IPS-20b (cell line): ENCODE measurements around the gene PRR19.
A peak's percentile ranks its signal among the peaks of the same experiment; 100 is the strongest.

Source experiments
- H3K27ac ChIP-seq: one replicate; pipeline ENCODE4 v1.5.1; 2013; ENCODE audit warnings: low read length
- H3K27me3 ChIP-seq: 2 replicates; pipeline ENCODE4 v1.6.1; 2013; ENCODE audit warnings: mild to moderate bottlenecking, low read length, inconsistent platforms; ENCODE audit not compliant: insufficient read depth
- H3K36me3 ChIP-seq: 2 replicates; pipeline ENCODE4 v1.6.1; 2013; ENCODE audit warnings: low read depth, mild to moderate bottlenecking, inconsistent platforms, low read length, moderate library complexity; ENCODE audit not compliant: insufficient read depth
- H3K4me1 ChIP-seq: 2 replicates; pipeline ENCODE4 v1.6.1; 2013; ENCODE audit warnings: mild to moderate bottlenecking, control low read depth, inconsistent platforms, low read length, moderate library complexity; ENCODE audit not compliant: insufficient read depth
- H3K4me3 ChIP-seq: 2 replicates; pipeline ENCODE4 v1.5.1; 2013; ENCODE audit warnings: mild to moderate bottlenecking, low read length, inconsistent platforms
- H3K9ac ChIP-seq: 2 replicates; pipeline ENCODE4 v1.6.1; 2013; ENCODE audit warnings: low read depth, mild to moderate bottlenecking, inconsistent platforms, low read length, moderate library complexity
- H3K9me3 ChIP-seq: 2 replicates; pipeline ENCODE4 v1.6.1; 2013; ENCODE audit warnings: mild to moderate bottlenecking, low read depth, low read length, inconsistent platforms; ENCODE audit not compliant: insufficient read depth

PRR19 gene

GRCh38 chr19:42273407-42274064 lies 28.4 kb upstream of the PRR19 start:
- H3K9me3 ChIP-seq: no peaks in the 10 kb centered on the region
- no peak overlapping the region for H3K4me3 ChIP-seq
- H3K27me3 ChIP-seq: no peaks in the 10 kb centered on the region
- H3K36me3 ChIP-seq: peaks cover 8% of the 10 kb centered on the region; the same call in 1 of the 2 replicates
- H3K4me1 ChIP-seq: peaks cover 7% of the 10 kb centered on the region
- H3K9ac ChIP-seq: no peak overlapping the region
- no peak overlapping the region for H3K27ac ChIP-seq

DNA sequence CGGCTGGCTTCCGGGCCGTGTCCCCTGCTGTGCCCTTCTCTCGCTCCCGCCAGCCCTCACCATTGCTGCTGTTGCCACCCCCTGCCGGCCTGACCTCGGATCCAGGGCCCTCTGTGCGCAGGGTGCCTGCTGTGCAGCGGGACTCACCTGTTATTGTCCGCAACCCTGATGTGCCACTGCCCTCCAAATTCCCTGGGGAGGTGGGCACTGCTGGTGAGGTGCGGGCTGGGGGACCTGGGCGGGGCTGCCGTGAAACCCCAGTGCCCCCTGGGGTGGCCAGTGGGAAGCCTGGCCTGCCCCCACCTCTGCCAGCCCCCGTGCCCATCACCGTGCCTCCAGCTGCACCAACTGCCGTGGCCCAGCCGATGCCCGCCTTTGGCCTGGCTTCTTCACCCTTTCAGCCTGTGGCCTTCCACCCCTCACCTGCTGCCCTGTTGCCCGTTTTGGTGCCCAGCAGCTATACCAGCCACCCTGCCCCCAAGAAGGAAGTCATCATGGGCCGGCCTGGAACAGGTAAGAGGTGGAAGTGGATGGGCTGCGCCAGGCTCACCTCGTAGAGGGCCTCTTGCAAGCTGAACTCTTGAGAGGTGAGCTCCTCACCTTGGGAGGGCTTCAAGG lies 27.8 kb upstream of the PRR19 start:
- peaks cover 8% of the 10 kb centered on the region; the same call in 1 of the 2 replicates for H3K36me3 ChIP-seq
- no peaks in the 10 kb centered on the region for H3K9me3 ChIP-seq
- H3K27ac ChIP-seq: no peak overlapping the region
- no peaks in the 10 kb centered on the region for H3K27me3 ChIP-seq
- peaks cover 7% of the 10 kb centered on the region for H3K4me1 ChIP-seq
- no peak overlapping the region for H3K4me3 ChIP-seq
- no peak overlapping the region for H3K9ac ChIP-seq

DNA sequence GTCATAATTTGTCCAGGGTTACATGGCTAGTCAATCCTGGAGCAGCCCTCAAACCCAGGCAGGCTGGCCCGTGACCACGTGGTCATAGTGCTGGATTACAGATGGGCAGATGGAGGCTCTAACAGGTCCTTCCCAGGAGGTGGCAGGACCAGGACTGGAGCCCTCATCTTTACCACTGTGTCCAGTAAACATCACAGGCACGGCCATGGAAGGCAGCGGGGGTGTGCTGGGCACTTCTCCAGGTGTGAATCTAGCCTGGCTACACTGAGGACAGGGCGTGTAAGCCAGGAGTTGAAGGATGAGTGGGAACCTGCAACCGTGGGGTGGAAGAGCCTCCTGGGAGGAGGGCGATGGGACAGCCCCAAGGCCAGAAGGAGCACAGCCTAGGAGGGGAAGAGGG lies 26.8 kb upstream of the PRR19 start:
- Histone ChIP-seq H3K4me1 (peaks cover 3% of the 10 kb centered on the region), H3K27me3 (no peaks in the 10 kb centered on the region), H3K9ac (no peak overlapping the region), H3K27ac (no peak overlapping the region), H3K36me3 (peaks cover 8% of the 10 kb centered on the region; the same call in 1 of the 2 replicates), H3K9me3 (no peaks in the 10 kb centered on the region), H3K4me3 (no peak overlapping the region)

DNA sequence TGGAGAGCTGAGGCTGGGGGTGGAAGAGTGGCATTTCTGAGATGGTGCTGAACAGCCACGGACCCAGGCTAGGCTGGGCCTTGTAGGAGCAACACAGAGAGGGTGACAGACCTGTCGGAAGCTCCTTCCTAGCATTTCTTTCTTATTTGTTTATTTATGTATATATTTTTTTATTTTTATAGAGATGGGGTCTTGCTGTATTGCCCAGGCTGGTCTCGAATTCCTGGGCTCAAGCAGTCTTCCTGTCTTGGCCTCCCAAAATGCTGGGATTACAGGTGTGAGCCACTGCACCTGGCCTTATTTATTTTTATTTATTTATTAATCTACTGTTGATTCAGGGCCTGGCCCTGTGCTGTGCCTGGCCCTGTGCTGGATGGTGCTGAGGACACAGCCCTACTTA lies 26.4 kb upstream of the PRR19 start:
- H3K27ac ChIP-seq: no peak overlapping the region
- H3K27me3 ChIP-seq: no peaks in the 10 kb centered on the region
- H3K4me1 ChIP-seq: no peaks in the 10 kb centered on the region; the same call in none of the 2 replicates
- H3K36me3 ChIP-seq: peaks cover 8% of the 10 kb centered on the region; the same call in 1 of the 2 replicates
- H3K9ac ChIP-seq: no peak overlapping the region
- no peak overlapping the region for H3K4me3 ChIP-seq
- H3K9me3 ChIP-seq: no peaks in the 10 kb centered on the region

- Histone ChIP-seq H3K9ac (no peak overlapping the region), H3K27ac (no peak overlapping the region), H3K36me3 (peaks cover 8% of the 10 kb centered on the region; the same call in 1 of the 2 replicates), H3K9me3 (no peaks in the 10 kb centered on the region), H3K4me1 (no peaks in the 10 kb centered on the region; the same call in none of the 2 replicates), H3K4me3 (no peak overlapping the region), H3K27me3 (no peaks in the 10 kb centered on the region)
These were observed 25.6 kb upstream of the PRR19 start for GRCh38 chr19:42276284-42276683.

GRCh38 chr19:42276821-42277220 lies 25.1 kb upstream of the PRR19 start:
- Histone ChIP-seq H3K27ac (no peak overlapping the region), H3K4me3 (no peak overlapping the region), H3K9ac (no peak overlapping the region), H3K36me3 (peaks cover 8% of the 10 kb centered on the region; the same call in 1 of the 2 replicates), H3K4me1 (peaks cover 2% of the 10 kb centered on the region), H3K27me3 (no peaks in the 10 kb centered on the region), H3K9me3 (no peaks in the 10 kb centered on the region)

- no peaks in the 10 kb centered on the region for H3K27me3 ChIP-seq
- H3K27ac ChIP-seq: no peak overlapping the region
- H3K4me1 ChIP-seq: peaks cover 11% of the 10 kb centered on the region
- H3K36me3 ChIP-seq: peaks cover 8% of the 10 kb centered on the region; the same call in 1 of the 2 replicates
- H3K9me3 ChIP-seq: no peaks in the 10 kb centered on the region
- H3K9ac ChIP-seq: no peak overlapping the region
- H3K4me3 ChIP-seq: no peak overlapping the region
These were observed 24.0 kb upstream of the PRR19 start for GRCh38 chr19:42277821-42278451.

DNA sequence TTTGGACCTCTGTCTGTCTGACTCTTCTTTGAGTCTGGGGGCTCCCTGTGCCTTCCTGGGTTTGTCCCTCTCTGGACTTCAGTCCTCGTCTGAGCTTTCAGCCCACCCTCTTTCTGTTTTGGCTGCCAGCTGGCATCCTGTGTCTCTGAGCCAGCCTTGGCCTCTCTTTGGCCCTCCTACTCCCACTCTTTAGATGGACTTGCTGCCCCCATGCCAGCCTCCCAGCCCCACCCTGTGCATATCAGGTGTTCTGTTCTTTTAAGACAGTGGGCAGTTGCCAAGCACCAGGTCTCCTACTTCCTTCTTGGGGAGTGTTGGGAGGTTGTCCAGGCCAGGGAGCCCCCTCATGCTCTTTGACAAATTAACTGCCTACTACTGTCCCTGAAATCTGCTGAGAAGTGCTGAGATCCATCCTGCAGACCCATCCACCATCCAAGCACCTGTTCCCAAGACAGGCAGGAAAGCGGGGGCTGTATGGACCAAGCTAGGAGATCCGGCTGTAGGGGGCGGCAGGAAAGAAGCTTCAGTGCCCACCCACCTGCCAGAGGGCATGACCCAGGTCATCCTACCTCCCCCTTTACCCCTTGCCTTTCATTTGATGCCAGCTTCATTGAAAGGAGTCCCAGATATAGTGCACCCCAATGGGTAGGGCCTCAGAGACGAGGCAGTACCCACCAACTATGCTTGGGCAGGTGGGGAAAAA lies 23.3 kb upstream of the PRR19 start:
- peaks cover 8% of the 10 kb centered on the region; the same call in 1 of the 2 replicates for H3K36me3 ChIP-seq
- H3K4me1 ChIP-seq: peaks cover 16% of the 10 kb centered on the region
- no peak overlapping the region for H3K9ac ChIP-seq
- H3K9me3 ChIP-seq: no peaks in the 10 kb centered on the region
- H3K4me3 ChIP-seq: no peak overlapping the region
- H3K27ac ChIP-seq: no peak overlapping the region
- no peaks in the 10 kb centered on the region for H3K27me3 ChIP-seq

GRCh38 chr19:42279155-42279901 lies 22.6 kb upstream of the PRR19 start:
- no peaks in the 10 kb centered on the region for H3K27me3 ChIP-seq
- H3K4me1 ChIP-seq: peaks cover 16% of the 10 kb centered on the region
- peak overlapping the region; percentile 85 for H3K4me3 ChIP-seq
- no peaks in the 10 kb centered on the region for H3K9me3 ChIP-seq
- peak overlapping the region; percentile 79; the same call in 1 of the 2 replicates for H3K9ac ChIP-seq
- H3K36me3 ChIP-seq: peaks cover 7% of the 10 kb centered on the region; the same call in 1 of the 2 replicates
- H3K27ac ChIP-seq: no peak overlapping the region

DNA sequence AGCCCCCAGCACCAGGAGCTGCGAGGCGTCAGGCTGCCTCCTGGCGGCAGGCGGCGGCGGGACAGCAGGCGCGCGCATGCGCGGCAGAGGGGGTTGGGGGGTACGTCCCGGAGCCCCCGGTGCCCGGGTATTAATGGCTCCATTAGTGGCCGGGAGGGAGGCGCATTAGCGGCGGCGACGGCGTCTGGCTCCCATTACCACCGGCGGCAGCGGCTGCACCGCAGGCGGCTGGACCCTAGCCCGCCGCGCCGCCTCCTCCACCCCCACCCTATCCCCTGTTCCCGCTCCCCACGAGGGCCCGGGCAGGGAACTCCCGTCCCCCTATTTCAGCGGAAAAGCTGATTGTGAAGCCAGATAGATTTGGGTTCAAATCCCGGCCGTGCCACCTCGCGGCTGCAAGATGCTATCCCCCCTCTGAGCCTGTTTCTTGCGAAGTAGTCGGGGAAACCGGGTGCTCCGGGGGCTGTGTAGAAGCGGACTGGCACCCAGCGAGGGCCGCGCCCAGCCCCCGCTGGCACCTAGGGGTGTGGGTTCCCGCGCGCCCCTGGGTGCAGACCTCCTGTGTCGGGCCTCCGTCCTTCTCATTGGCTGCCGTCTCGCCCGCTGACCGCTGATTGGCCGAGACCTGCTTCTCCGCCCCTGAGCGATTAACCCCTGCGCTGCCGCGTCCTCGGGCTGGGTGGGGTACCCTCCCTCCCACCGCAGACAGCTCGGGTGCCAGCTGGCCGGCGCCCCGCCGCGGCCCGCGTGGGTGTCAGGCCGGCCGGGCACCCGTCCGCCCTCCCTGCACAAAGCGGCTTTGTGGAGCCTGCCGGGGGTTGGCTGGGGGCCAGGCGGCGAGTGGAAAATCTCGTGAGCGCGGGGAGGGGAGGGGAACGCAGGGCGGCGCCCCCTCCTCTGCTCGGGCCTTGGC lies 21.8 kb upstream of the PRR19 start:
- Histone ChIP-seq H3K9ac (peak overlapping the region; percentile 79; the same call in 1 of the 2 replicates), H3K27me3 (no peaks in the 10 kb centered on the region), H3K4me1 (peaks cover 17% of the 10 kb centered on the region), H3K36me3 (no peaks in the 10 kb centered on the region), H3K4me3 (peak overlapping the region; percentile 85), H3K9me3 (no peaks in the 10 kb centered on the region), H3K27ac (no peak overlapping the region)
